Measurements from ENCODE around the gene AJM1.

AJM1 gene

GRCh38 chr9:136808075-136808805 is 34.0 kb upstream of the AJM1 start:
- DNase-seq = no peak

GRCh38 chr9:136808806-136809158 is 33.5 kb upstream of the AJM1 start:
- no peak for DNase-seq

GRCh38 chr9:136814725-136815421 is 27.4 kb upstream of the AJM1 start:
- DNase-seq = no peak

GRCh38 chr9:136815422-136815782 is 26.9 kb upstream of the AJM1 start:
- DNase-seq = no peak

- DNase-seq = no peak
Measured at GRCh38 chr9:136820971-136821825, 21.1 kb upstream of the AJM1 start.

- DNase-seq = no peak
Measured at GRCh38 chr9:136821826-136822544, 20.3 kb upstream of the AJM1 start.

- DNase-seq = no peak
Measured at GRCh38 chr9:136823136-136824046, 18.9 kb upstream of the AJM1 start.

- no peak for DNase-seq
Measured at GRCh38 chr9:136824496-136825225, 17.6 kb upstream of the AJM1 start.

- no peak for DNase-seq
Measured at GRCh38 chr9:136825295-136826187, 16.7 kb upstream of the AJM1 start.

- DNase-seq = no peak
Measured at GRCh38 chr9:136826188-136826541, 16.1 kb upstream of the AJM1 start.

- no peak for DNase-seq
Measured at GRCh38 chr9:136826703-136827582, 15.3 kb upstream of the AJM1 start.

GRCh38 chr9:136827794-136828473 is 14.3 kb upstream of the AJM1 start:
- DNase-seq = no peak

- no peak for DNase-seq
Measured at GRCh38 chr9:136828474-136829140, 13.7 kb upstream of the AJM1 start.

- DNase-seq = no peak
Measured at GRCh38 chr9:136829412-136829811, 12.9 kb upstream of the AJM1 start.

- DNase-seq = no peak
Measured at GRCh38 chr9:136829981-136830885, 12.0 kb upstream of the AJM1 start.

GRCh38 chr9:136831002-136831719 is 11.1 kb upstream of the AJM1 start:
- no peak for DNase-seq
